ENCODE results near the gene APC2.
"Not testable (repeated sequence)": the region's sequence is repeated elsewhere in the genome, so short reads cannot be mapped to it uniquely, and the experiment has no call there.

The APC2 gene

DNA sequence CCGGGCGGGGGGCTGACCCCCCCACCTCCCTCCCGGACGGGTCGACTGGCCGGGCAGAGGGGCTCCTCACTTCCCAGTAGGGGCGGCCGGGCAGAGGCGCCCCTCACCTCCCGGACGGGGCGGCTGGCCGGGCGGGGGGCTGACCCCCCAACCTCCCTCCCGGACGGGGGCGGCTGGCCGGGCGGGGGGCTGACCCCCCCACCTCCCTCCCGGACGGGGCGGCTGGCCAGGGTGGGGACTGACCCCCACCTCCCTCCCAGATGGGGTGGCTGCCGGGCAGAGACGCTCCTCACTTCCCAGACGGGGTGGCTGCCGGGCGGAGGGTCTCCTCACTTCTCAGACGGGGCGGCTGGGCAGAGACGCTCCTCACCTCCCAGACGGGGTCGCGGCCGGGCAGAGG, 49.3 kb downstream of the APC2 start:
- DNase-seq = not testable (repeated sequence)

GRCh38 chr19:1501200-1501595, 51.3 kb downstream of the APC2 start:
- DNase-seq = no peak

DNA sequence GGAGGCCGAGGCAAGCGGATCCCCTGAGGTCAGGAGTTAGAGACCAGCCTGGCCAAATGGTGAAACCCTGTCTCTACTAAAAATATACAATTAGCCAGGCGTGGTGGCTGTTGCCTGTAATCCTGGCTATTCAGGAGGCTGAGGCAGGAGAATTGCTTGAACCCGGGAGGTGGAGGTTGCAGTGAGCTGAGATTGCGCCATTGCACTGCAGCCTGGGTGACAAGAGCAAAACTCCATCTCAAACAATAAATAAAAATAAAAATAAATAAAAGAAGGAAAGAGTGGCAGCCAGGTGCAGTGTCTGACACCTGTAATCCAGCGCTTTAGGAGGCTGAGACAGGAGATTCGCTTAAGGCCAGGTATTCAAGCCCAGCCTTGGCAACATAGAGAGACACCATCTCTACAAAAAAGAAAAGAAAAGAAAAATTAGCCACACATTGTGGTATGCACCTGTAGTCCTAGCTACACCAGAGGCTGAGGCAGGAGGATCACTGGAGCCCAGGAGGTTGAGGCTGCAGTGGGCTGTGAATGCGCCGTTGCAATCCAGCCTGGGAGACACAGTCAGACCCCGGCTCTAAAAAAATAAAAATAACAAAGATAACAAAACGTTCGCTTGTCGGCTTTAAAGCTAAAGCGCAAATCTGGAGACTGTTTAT, 52.6 kb downstream of the APC2 start:
- no peak for DNase-seq

DNA sequence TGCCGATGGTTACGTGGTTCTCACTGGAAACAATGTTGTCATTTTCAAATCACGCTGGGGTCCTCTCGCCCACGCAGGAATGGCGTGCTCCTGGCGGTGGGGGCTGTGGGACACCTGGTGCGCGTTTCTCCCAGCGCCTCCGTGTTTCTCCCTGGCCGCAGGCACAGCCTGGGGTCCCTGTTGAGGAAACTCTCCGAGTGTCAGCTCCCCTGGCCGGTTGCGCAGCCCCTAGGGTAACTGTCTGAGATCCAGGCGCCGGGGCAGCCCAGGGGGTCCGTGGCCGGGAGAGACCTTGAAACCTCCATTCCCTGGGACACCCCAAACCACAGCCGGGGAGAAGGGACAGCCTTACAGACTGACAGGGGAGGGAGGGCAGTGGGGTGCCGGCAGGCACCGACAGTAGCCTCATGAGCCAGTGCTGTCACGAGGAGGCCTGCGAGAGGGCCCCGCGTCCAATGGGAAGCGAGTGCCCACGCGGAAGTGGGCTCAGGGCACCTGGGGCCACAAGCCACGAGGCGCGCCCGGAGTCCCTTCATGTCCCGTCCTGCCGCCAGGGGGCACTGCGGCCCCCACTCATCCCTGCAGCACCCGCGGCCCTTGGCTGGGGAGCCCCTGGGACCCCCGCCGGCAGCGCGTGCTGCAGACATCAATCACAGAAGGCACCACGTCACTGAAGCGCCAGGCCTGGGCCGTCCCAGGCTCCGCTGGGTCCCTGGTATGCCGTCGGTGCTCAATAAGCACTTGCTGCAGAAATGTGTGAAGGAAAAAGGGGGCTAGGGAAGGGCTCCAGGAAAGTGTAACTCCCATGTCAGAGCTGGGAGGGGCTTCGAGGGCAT, 53.4 kb downstream of the APC2 start:
- peak; percentile 78 to 82 for DNase-seq

- no peak for DNase-seq
Observed at GRCh38 chr19:1503925-1504773, 54.2 kb downstream of the APC2 start.

GRCh38 chr19:1505012-1505411, 55.1 kb downstream of the APC2 start:
- no peak for DNase-seq

- DNase-seq = no peak
Observed at GRCh38 chr19:1505991-1506881, 56.3 kb downstream of the APC2 start.

DNA sequence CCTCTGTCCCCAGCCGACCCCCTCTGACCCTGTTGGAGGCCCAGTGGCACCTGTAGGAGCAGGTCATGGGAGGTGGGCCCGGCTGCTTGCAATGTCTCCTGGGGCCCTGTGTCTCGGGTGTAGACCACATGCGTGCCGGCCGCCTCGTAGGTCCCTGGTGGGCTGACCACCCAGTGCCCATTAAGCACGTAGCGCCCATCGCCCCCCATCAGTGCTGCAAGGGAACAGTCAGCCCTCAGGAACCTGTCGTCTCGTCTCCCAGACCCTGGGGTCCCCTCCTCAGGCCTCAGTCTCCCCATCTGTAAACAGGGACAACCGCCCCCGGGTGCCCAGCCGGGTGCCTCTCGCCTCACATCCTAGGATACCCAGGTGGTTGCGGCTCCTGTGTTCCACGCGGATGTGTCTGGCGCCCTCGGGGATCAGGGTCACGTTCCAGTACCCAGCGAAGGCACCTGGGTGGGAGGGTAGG, 57.3 kb downstream of the APC2 start:
- DNase-seq = no peak

DNA sequence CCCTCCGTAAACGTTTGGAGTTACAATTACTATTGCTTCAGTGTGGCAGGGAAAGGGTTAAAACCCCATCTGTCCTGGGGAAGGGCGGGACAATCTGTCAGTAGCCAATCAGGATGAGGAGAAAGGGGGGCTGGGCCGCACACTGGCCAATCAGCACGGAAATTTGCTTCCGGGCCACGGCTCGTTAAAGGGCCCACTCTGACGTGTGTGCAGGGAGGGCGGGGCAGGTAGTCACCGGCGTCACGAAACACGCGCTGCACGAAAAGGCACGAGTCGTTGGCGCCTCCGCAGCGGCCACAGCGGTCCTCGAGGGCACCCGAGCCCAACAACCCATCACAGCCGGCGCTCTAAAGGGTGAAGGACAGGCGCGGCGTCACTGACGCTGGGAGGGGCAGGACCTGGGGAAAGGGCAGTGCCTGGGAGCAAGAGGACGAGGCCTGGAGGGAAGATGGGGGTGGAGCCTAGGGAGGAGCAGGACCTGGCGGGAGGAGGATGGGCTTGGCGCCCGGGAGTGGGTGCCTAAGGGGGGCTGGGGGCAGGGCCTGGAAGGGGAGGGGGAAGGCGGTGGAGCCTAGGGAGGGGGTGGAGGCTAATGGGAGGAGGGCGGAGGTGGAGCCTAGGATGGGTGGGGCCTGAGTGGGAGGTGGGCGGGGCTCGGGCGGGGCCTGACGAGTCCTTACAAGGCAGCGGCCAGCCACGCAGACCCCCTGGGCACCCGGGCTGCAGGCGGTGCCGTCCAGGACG, 58.0 kb downstream of the APC2 start:
- peak; percentile 89 to 93 for DNase-seq

- no peak for DNase-seq
Observed at GRCh38 chr19:1508507-1508856, 58.6 kb downstream of the APC2 start.

- no peak for DNase-seq
Observed at GRCh38 chr19:1509602-1510441, 59.9 kb downstream of the APC2 start.

DNA sequence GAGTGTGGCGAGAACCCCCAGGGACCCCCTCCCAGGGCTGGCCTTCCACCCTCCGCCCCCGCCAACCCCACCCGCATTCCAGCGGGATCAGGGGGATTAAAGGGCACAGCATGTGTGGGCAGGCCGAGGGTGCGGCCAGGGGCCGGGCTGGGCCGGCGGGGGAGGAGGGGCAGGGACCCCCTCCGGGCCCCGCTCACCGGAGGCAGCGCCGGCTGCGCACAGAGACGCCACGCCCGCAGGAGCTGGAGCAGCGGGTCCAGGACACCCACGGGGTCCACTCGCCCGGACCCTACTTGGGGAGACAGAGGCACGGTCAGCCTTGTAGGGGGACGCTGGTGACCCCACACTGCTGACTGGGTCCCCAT, 60.5 kb downstream of the APC2 start:
- DNase-seq = no peak

- no peak for DNase-seq
Observed at GRCh38 chr19:1510807-1511206, 60.9 kb downstream of the APC2 start.

GRCh38 chr19:1511318-1512317, 61.7 kb downstream of the APC2 start:
- DNase-seq = no peak

GRCh38 chr19:1512671-1513498, 63.0 kb downstream of the APC2 start, which contains the start of gene ADAMTSL5:
ADAMTSL5 (minus strand) TSS chr19:1513019; CDS start chr19:1510943, 2,076 bp downstream.
- DNase-seq = peak; percentile 76 to 83

GRCh38 chr19:1513499-1514294, 63.8 kb downstream of the APC2 start:
- DNase-seq = peak; percentile 75 to 80

- DNase-seq = no peak
Observed at GRCh38 chr19:1514295-1514661, 64.4 kb downstream of the APC2 start.

Measured in activated CD4-positive, alpha-beta T cell treated with anti-CD3 and anti-CD28 coated beads, Interleukin-2, amount 50 U/mL, for 48 hours (primary cell).